MCF 10A (cell line): Measurements from ENCODE around the gene PPP2R5C. TPM values are rescaled to one million over a fixed set of nuclear protein-coding genes. Genes with fewer than 3 reads are reported as not detected.
A peak's percentile ranks its signal among the peaks of the same experiment; 100 is the strongest.

Experiments used
- BruUV-seq: library from RNA; stranded (reverse); fragments of 400-500 nt; replicated peaks from 2 replicates; lab custom pipeline; 2021; lab: Mats Ljungman, UMichigan
- CTCF ChIA-PET: fragments of 300-600 bp; sonication (Branson Sonifier 250); formaldehyde crosslinking; extraction: SDS; loops from one replicate; lab custom pipeline; 2021; ENCODE audit warnings: antibody characterized with exemption, inconsistent platforms; lab: Yijun Ruan, JAX
- POLR2A ChIA-PET: fragments of 300-600, 350-650 bp; sonication (Branson Sonifier 250); formaldehyde crosslinking; extraction: SDS; loops from one replicate; lab custom pipeline; 2020; ENCODE audit warnings: antibody characterized with exemption, inconsistent platforms; lab: Yijun Ruan, JAX
- DNase-seq: peaks from one replicate; pipeline ENCODE4 v3.0.0-alpha.2; 2018; ENCODE audit not compliant: unreplicated experiment
- H3K27ac Mint-ChIP-seq: one replicate; pipeline ENCODE4 v1.8.0; 2022; ENCODE audit warnings: mild to moderate bottlenecking, low read depth, mixed read lengths; ENCODE audit not compliant: unreplicated experiment
- H3K27me3 Mint-ChIP-seq: one replicate; pipeline ENCODE4 v1.8.0; 2022; ENCODE audit warnings: mixed read lengths; ENCODE audit not compliant: insufficient read depth, unreplicated experiment
- H3K36me3 Mint-ChIP-seq: one replicate; pipeline ENCODE4 v1.8.0; 2022; ENCODE audit warnings: mild to moderate bottlenecking, moderate library complexity, mixed read lengths; ENCODE audit not compliant: insufficient read depth, unreplicated experiment
- H3K4me1 Mint-ChIP-seq: one replicate; pipeline ENCODE4 v1.8.0; 2022; ENCODE audit warnings: mixed read lengths; ENCODE audit not compliant: insufficient read depth, unreplicated experiment
- H3K4me3 Mint-ChIP-seq: one replicate; pipeline ENCODE4 v1.8.0; 2022; ENCODE audit warnings: mild to moderate bottlenecking, moderate library complexity, mixed read lengths; ENCODE audit not compliant: unreplicated experiment
- H3K9me3 Mint-ChIP-seq: one replicate; pipeline ENCODE4 v1.8.0; 2022; ENCODE audit warnings: mixed read lengths; ENCODE audit not compliant: unreplicated experiment
- CTCF ChIP-seq: fragments of 200-600 bp; IDR thresholded peaks from one replicate; pipeline ENCODE4 v1.8.0; 2022; ENCODE audit warnings: antibody characterized with exemption, mild to moderate bottlenecking; ENCODE audit not compliant: unreplicated experiment
- intact Hi-C: fragments of 100-400 bp; cut with micrococcal nuclease; formaldehyde crosslinking; loops from 2 replicates; pipeline ENCODE4 v1.14.1; 2022
- total RNA-seq: library from RNA; stranded (reverse); gene quantifications from 2 replicates; pipeline ENCODE4 v1.2.3, GENCODE V29; 2022

Gene PPP2R5C
- total RNA-seq, 1 experiment from 2014 or later = 118 TPM

- H3K9me3 Mint-ChIP-seq = no peaks in the 10 kb centered on the region
- ChIA-PET POLR2A (no interaction called here), CTCF (interaction anchor here (0.6 kb wide), 1 partner anchor 278 kb away, joined by 4 read pairs; no protein-coding TSS in a partner anchor)
- H3K4me1 Mint-ChIP-seq = no peaks in the 10 kb centered on the region
- TF ChIP-seq CTCF = no peak
- H3K36me3 Mint-ChIP-seq = peaks cover 26% of the 10 kb centered on the region
- no peak for DNase-seq
- H3K27ac Mint-ChIP-seq = no peak overlapping the region
- no TSS peak for BruUV-seq
- H3K4me3 Mint-ChIP-seq = no peak overlapping the region
- intact Hi-C loops = no loop called here
- no peaks in the 10 kb centered on the region for H3K27me3 Mint-ChIP-seq
Measured at GRCh38 chr14:101843665-101844064, 82.2 kb downstream of the PPP2R5C start.

GRCh38 chr14:101844219-101844618 lies 82.7 kb downstream of the PPP2R5C start:
- intact Hi-C loops = no loop called here
- no peak overlapping the region for H3K4me3 Mint-ChIP-seq
- peaks cover 5% of the 10 kb centered on the region for H3K4me1 Mint-ChIP-seq
- peak overlapping the region; percentile 75 for H3K27ac Mint-ChIP-seq
- no peak for DNase-seq
- peaks cover 24% of the 10 kb centered on the region for H3K36me3 Mint-ChIP-seq
- TF ChIP-seq CTCF = no peak
- BruUV-seq = no TSS peak
- H3K27me3 Mint-ChIP-seq = no peaks in the 10 kb centered on the region
- H3K9me3 Mint-ChIP-seq = no peaks in the 10 kb centered on the region
- CTCF ChIA-PET = interaction anchor here (0.6 to 1.4 kb wide), 2 partner anchors 28 to 279 kb away, joined by 4 read pairs; no protein-coding TSS in a partner anchor
- POLR2A ChIA-PET = no interaction called here

- H3K27me3 Mint-ChIP-seq = no peaks in the 10 kb centered on the region
- no peak for TF ChIP-seq CTCF
- no peaks in the 10 kb centered on the region for H3K9me3 Mint-ChIP-seq
- H3K4me1 Mint-ChIP-seq = peaks cover 11% of the 10 kb centered on the region
- no peak overlapping the region for H3K4me3 Mint-ChIP-seq
- no peak overlapping the region for H3K27ac Mint-ChIP-seq
- POLR2A ChIA-PET = interaction anchor here (0.7 to 1.1 kb wide), 3 partner anchors 21 to 255 kb away, joined by 3 to 5 read pairs (median 3); no protein-coding TSS in a partner anchor
- intact Hi-C loops = no loop called here
- CTCF ChIA-PET = interaction anchor here (0.6 to 1.4 kb wide), 2 partner anchors 27 to 86 kb away, joined by 4 read pairs; no protein-coding TSS in a partner anchor
- no TSS peak for BruUV-seq
- peaks cover 23% of the 10 kb centered on the region for H3K36me3 Mint-ChIP-seq
- DNase-seq = no peak
Measured at GRCh38 chr14:101844751-101845150, 83.2 kb downstream of the PPP2R5C start.

- ChIA-PET POLR2A (interaction anchor here (0.7 to 1.1 kb wide), 3 partner anchors 22 to 254 kb away, joined by 3 to 5 read pairs (median 3); no protein-coding TSS in a partner anchor), CTCF (interaction anchor here (0.6 to 1.4 kb wide), 2 partner anchors 26 to 87 kb away, joined by 4 read pairs; no protein-coding TSS in a partner anchor)
- H3K4me1 Mint-ChIP-seq = peaks cover 12% of the 10 kb centered on the region
- no peak for DNase-seq
- BruUV-seq = no TSS peak
- H3K36me3 Mint-ChIP-seq = peaks cover 16% of the 10 kb centered on the region
- no peaks in the 10 kb centered on the region for H3K9me3 Mint-ChIP-seq
- H3K4me3 Mint-ChIP-seq = no peak overlapping the region
- no peak overlapping the region for H3K27ac Mint-ChIP-seq
- no peaks in the 10 kb centered on the region for H3K27me3 Mint-ChIP-seq
- intact Hi-C loops = no loop called here
- no peak for TF ChIP-seq CTCF
Measured at GRCh38 chr14:101845496-101845895, 84.0 kb downstream of the PPP2R5C start.
